ENCODE results near the gene RHOH.
"Not testable (repeated sequence)": the region's sequence is repeated elsewhere in the genome, so short reads cannot be mapped to it uniquely, and the experiment has no call there.

Gene RHOH

DNA sequence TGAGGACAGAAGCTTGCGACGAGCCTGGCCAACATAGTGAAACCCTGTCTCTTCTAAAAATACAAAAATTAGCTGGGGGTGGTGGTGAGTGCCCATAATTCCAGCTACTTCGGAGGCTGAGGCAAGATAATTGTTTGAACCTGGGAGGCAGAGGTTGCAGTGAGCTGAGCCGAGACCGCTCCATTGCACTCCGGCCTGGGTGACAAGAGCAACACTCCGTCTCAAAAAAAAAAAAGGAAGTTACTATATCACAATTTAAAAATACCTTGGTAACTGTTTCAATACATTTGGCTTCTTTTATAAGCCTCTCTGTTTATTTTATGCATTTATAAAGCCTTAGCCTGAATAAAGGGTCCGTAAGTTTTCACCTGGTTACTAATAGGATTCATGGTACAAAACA is 91.7 kb downstream of the RHOH start:
- no peak overlapping the region for H3K4me3 ChIP-seq (replicated peaks; ENCODE audit: low read depth, low read length)
- no peak for DNase-seq (ENCODE audit: low read depth)
- TF ChIP-seq, protein P1, sequence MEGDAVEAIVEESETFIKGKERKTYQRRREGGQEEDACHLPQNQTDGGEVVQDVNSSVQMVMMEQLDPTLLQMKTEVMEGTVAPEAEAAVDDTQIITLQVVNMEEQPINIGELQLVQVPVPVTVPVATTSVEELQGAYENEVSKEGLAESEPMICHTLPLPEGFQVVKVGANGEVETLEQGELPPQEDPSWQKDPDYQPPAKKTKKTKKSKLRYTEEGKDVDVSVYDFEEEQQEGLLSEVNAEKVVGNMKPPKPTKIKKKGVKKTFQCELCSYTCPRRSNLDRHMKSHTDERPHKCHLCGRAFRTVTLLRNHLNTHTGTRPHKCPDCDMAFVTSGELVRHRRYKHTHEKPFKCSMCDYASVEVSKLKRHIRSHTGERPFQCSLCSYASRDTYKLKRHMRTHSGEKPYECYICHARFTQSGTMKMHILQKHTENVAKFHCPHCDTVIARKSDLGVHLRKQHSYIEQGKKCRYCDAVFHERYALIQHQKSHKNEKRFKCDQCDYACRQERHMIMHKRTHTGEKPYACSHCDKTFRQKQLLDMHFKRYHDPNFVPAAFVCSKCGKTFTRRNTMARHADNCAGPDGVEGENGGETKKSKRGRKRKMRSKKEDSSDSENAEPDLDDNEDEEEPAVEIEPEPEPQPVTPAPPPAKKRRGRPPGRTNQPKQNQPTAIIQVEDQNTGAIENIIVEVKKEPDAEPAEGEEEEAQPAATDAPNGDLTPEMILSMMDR (IDR thresholded peaks at IDR 0.05; ENCODE audit: low read length, missing control alignments): no peak

DNA sequence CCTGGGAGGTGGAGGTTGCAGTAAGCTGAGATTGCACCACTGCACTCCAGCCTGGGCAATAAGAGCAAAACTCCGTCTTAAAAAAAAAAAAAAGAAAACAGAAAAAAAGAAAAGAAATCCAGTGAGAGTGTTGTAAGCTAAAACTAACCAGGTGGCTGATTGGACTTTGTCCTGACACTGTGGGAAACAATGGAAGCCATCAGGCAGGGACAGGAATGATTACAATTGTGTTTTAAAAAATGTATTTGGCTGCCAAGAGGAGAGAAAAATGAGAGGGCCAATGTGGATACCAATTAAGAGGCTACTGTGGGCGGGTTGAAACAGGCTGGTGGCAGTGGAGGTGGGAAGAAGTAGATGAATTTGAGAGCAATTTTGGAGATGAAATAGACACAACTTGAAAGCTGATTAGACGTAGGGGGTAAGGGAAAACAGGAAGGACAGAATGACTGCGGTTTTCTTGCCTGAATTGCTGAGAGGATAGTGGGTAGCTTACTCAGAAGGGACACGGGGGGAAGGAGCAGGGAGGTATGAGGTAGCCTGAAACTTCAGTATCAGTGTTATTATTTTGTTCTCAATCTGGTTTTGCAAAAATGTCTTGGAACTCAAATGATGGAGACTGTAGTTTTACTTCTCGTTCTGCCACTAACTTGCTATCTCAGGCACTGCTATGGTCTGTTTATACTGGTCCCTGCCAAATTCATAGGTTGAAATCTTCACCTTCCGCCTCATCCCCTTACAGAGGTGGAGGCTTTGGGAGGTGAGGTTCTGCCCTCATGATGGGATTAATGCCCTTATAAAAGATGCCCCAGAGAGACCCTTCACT is 92.7 kb downstream of the RHOH start:
- TF ChIP-seq, protein P1 (IDR thresholded peaks at IDR 0.05; ENCODE audit: low read length, missing control alignments): no peak
- no peak overlapping the region for H3K4me3 ChIP-seq (replicated peaks; ENCODE audit: low read depth, low read length)
- no peak for DNase-seq (ENCODE audit: low read depth)

DNA sequence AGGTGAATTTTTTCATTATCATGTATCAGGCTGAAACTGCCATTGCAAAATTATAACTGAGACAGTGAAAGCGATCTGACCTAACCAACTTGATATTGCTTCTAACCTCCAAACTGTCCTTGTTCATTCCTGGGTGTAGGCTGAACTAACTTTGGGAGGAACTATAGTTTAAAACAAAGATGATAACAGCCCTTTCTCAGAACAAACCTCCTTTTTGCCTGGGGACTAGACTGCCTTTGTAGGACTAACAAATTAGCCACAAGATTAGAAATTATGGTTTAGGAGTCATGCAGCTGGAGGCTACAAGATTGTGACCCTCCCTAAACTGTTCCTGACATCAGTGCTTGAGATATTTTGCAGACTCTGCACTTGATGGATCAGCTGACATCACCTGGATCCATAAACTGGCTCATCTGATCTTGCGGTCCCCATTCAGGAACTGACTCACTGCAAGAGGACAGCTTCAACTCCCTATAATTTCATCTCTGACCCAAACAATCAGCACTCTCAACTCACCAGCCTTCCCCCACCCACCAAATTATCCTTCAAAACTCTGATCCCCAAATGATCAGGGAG is 93.9 kb downstream of the RHOH start:
- DNase-seq (ENCODE audit: low read depth): peak; percentile 16
- H3K4me3 ChIP-seq (replicated peaks; ENCODE audit: low read depth, low read length): not testable (repeated sequence)

DNA sequence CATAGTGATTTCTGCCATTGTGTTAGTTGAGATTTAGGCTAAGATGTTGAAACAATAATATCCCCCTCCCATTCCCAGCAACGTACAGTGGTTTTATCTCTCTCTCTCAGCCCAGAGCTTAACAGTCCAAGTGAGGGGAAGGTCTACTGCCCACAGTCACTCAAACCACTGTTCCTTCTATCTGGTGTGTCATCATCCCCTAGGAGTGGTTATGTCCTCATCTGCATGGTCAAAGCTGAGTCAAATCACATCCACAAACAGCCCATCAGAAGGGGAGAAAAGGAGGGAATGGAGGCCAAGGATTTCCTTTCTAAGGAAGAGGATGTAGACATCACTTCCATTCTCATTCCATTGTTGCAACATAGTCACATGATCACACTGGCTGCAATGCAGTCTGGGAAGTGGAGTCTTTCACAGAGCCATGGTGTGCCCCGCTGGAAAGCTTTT is 95.5 kb downstream of the RHOH start:
- H3K4me3 ChIP-seq (replicated peaks; ENCODE audit: low read depth, low read length): no peak overlapping the region
- TF ChIP-seq, protein P1 (IDR thresholded peaks at IDR 0.05; ENCODE audit: low read length, missing control alignments): no peak
- DNase-seq (ENCODE audit: low read depth): peak; percentile 69

DNA sequence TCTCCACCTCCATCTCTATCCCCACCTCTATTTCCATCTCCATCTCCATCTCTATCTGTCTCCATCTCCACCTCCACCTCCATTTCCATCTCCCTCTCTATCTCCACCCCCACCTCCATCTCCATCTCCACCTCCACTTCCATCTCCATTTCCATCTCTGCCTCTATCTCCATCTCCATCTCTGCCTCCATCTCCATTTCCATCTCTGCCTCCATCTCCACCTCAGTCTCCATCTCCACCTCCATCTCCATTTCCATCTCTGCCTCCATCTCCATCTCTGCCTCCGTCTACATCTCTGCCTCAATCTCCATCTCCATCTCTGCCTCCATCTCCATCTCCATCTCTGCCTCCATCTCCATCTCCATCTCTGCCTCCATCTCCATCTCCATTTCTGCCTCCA is 97.5 kb downstream of the RHOH start:
- TF ChIP-seq, protein P1 (IDR thresholded peaks at IDR 0.05; ENCODE audit: low read length, missing control alignments): no peak
- DNase-seq (ENCODE audit: low read depth): no peak
- no peak overlapping the region for H3K4me3 ChIP-seq (replicated peaks; ENCODE audit: low read depth, low read length)

DNA sequence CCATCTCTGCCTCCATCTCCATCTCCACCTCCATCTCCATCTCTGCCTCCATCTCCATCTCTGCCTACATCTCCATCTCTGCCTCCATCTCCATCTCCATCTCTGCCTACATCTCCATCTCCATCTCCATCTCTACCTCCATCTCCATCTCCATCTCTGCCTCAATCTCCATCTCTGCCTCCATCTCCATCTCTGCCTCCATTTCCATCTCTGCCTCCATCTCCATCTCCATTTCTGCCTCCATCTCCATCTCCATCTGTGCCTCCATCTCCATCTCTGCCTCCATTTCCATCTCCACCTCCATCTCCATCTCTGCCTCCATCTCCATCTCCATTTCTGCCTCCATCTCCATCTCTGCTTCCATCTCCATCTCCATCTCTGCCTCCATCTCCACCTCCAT is 98.2 kb downstream of the RHOH start:
- not testable (repeated sequence) for DNase-seq (ENCODE audit: low read depth); H3K4me3 ChIP-seq (replicated peaks; ENCODE audit: low read depth, low read length)

DNA sequence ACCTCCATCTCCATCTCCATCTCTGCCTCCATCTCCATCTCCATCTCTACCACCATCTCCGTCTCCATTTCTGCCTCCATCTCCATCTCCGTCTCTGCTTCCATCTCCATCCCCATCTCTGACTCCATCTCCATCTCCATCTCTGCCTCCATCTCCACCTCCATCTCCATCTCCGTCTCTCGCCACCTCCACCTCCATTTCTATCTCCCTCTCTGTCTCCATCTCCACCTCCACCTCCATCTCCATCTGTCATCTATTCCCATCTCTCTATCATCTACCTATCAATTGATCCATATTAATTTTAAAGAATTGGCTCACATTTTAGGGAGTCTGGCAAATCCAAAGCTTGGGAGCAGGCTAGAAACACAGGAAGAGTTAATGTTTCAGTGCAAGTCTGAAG is 98.7 kb downstream of the RHOH start:
- DNase-seq (ENCODE audit: low read depth): no peak
- H3K4me3 ChIP-seq (replicated peaks; ENCODE audit: low read depth, low read length): no peak overlapping the region
- TF ChIP-seq, protein P1 (IDR thresholded peaks at IDR 0.05; ENCODE audit: low read length, missing control alignments): no peak
